Activated CD8-positive, alpha-beta T cell treated with anti-CD3 and anti-CD28 coated beads for 36 hours (primary cell): ENCODE measurements around the gene WDR64. TPM values are rescaled to one million over a fixed set of nuclear protein-coding genes. Genes with fewer than 3 reads are reported as not detected.

Experiments
- ATAC-seq: fragments of 200-7000 bp; cut with Tn5 transposase; one replicate; pipeline ENCODE4 v1.10.0; 2021; ENCODE audit warnings: mild to moderate bottlenecking, moderate library complexity
- CTCF ChIA-PET: fragments of 350-600 bp; sonication (Branson Sonifier 250); formaldehyde crosslinking; loops from one replicate; lab custom pipeline; 2021; ENCODE audit warnings: antibody characterized with exemption; lab: Charles Lee
- POLR2A ChIA-PET: fragments of 350-600 bp; sonication (Branson Sonifier 250); formaldehyde crosslinking; loops from one replicate; lab custom pipeline; 2021; ENCODE audit warnings: antibody characterized with exemption; lab: Charles Lee
- DNase-seq: peaks from one replicate; pipeline ENCODE4 v3.0.0-alpha.2; 2020
- H3K27ac Mint-ChIP-seq: one replicate; pipeline ENCODE4 v1.8.0; 2021; ENCODE audit warnings: mild to moderate bottlenecking, mixed read lengths
- H3K27me3 Mint-ChIP-seq: one replicate; pipeline ENCODE4 v1.8.0; 2021; ENCODE audit warnings: mixed read lengths
- H3K36me3 Mint-ChIP-seq: one replicate; pipeline ENCODE4 v1.8.0; 2021; ENCODE audit warnings: low read depth, mixed read lengths
- H3K4me1 Mint-ChIP-seq: one replicate; pipeline ENCODE4 v1.8.0; 2021; ENCODE audit warnings: low read depth, mixed read lengths
- H3K4me3 Mint-ChIP-seq: one replicate; pipeline ENCODE4 v1.8.0; 2021; ENCODE audit warnings: mild to moderate bottlenecking, moderate library complexity, mixed read lengths
- H3K9me3 Mint-ChIP-seq: one replicate; pipeline ENCODE4 v1.8.0; 2021; ENCODE audit warnings: mixed read lengths
- CTCF ChIP-seq: fragments of 200-600 bp; IDR thresholded peaks from one replicate; pipeline ENCODE4 v1.8.0; 2022; ENCODE audit warnings: antibody characterized with exemption, mild to moderate bottlenecking
- intact Hi-C: fragments of 100-400 bp; cut with micrococcal nuclease; formaldehyde crosslinking; loops from one replicate; pipeline ENCODE4 v1.10.0; 2022
- total RNA-seq, 2 experiments: library from RNA; stranded (reverse); gene quantifications; one replicate each; pipeline ENCODE4 v1.2.3, GENCODE V29; 2021

Gene WDR64
- total RNA-seq, 2 experiments from 2014 or later, result not detected

- H3K27me3 Mint-ChIP-seq, result peaks cover 4% of the 10 kb centered on the region
- H3K4me3 Mint-ChIP-seq, result no peak overlapping the region
- DNase-seq (no peak), ATAC-seq (no peak)
- ChIA-PET CTCF (interaction anchor here (0.6 to 1.6 kb wide), 8 partner anchors 10 to 316 kb away, joined by 3 to 6 read pairs (median 4); no protein-coding TSS in a partner anchor), POLR2A (no interaction called here)
- H3K36me3 Mint-ChIP-seq, result no peaks in the 10 kb centered on the region
- no peak overlapping the region for H3K27ac Mint-ChIP-seq
- intact Hi-C loops, result loop anchor here (5.0 kb wide), 1 partner anchor 223 kb away; no protein-coding TSS in a partner anchor
- H3K9me3 Mint-ChIP-seq, result no peaks in the 10 kb centered on the region
- TF ChIP-seq CTCF, result peak; percentile 59
- peaks cover 10% of the 10 kb centered on the region for H3K4me1 Mint-ChIP-seq
Observed at GRCh38 chr1:241834733-241835377, 182.8 kb downstream of the WDR64 start.

DNA sequence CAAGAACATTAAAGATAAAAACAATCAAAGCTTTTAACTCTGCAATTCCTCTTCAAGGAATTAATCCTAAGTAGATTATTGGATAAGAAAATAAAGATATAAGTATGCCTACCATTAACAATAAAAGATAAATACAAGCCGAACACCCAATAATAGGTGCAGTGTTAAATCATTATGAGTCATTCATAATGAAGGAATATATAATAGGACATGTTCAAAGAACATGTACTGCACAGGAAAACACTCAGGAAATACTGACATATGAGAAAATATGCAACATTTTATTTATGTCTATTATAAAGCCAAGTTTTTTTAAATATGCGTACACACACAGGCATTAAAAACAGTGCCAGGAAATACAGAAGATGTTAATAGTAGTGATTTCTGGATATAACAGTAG is 184.9 kb downstream of the WDR64 start:
- Mint-ChIP-seq H3K4me1 (peaks cover 11% of the 10 kb centered on the region), H3K4me3 (no peak overlapping the region), H3K36me3 (no peaks in the 10 kb centered on the region), H3K9me3 (no peaks in the 10 kb centered on the region), H3K27ac (no peak overlapping the region), H3K27me3 (peaks cover 6% of the 10 kb centered on the region)
- ChIA-PET POLR2A (no interaction called here), CTCF (no interaction called here)
- intact Hi-C loops, result no loop called here
- no peak for TF ChIP-seq CTCF
- DNase-seq (no peak), ATAC-seq (no peak)

GRCh38 chr1:241837416-241837815 is 185.3 kb downstream of the WDR64 start:
- DNase-seq (no peak), ATAC-seq (no peak)
- ChIA-PET POLR2A (interaction anchor here (0.6 kb wide), 2 partner anchors 10 to 13 kb away, joined by 3 read pairs; no protein-coding TSS in a partner anchor), CTCF (no interaction called here)
- Mint-ChIP-seq H3K9me3 (no peaks in the 10 kb centered on the region), H3K36me3 (no peaks in the 10 kb centered on the region), H3K4me3 (no peak overlapping the region), H3K4me1 (peaks cover 11% of the 10 kb centered on the region), H3K27ac (no peak overlapping the region), H3K27me3 (peaks cover 6% of the 10 kb centered on the region)
- intact Hi-C loops, result no loop called here
- TF ChIP-seq CTCF, result no peak

DNA sequence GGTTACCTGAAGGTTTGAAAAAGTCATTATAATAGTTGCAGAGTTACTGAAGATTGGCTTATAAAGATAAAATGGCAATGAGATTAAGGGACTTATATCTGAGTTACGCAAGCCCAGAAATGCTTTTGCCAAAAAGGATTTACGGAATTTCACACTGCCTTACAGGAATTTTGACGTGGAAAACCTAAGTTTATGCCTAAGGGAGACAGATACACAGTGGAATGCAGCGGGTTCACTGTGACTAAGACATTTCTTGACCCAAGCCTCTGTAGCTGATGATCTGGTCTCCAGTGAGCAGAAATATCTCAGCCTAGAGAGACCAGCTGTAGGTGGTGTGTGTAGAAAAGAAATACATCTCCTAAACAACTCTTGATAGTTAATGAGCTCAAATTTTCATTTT is 185.8 kb downstream of the WDR64 start:
- Mint-ChIP-seq H3K27me3 (peaks cover 6% of the 10 kb centered on the region), H3K36me3 (no peaks in the 10 kb centered on the region), H3K4me3 (no peak overlapping the region), H3K9me3 (no peaks in the 10 kb centered on the region), H3K4me1 (peaks cover 11% of the 10 kb centered on the region), H3K27ac (no peak overlapping the region)
- intact Hi-C loops, result no loop called here
- ChIA-PET POLR2A (interaction anchor here (0.6 kb wide), 2 partner anchors 9 to 14 kb away, joined by 3 read pairs; no protein-coding TSS in a partner anchor), CTCF (interaction anchor here (1.5 kb wide), 1 partner anchor 211 kb away, joined by 6 read pairs; no protein-coding TSS in a partner anchor)
- no peak for DNase-seq
- no peak for ATAC-seq
- no peak for TF ChIP-seq CTCF

DNA sequence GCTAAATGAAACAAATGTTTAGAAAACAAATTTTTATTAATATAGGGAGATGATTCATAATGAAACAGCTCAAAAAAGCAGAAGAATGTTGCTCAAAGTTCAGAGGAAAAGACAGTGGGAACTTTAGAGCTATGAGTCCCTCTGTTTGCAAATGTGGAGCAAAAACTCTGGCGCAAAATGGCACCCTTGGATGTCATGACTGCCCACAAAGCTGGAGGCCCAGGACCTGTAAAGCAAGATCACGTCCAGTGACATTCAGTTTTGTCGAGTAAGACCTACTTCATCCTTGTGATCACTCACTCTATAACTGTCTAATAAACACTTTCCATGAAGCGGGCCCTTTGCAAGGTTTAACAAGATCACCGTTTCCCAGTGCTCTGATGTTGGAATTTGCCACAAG is 186.8 kb downstream of the WDR64 start:
- intact Hi-C loops, result no loop called here
- CTCF ChIA-PET, result interaction anchor here (1.5 to 1.7 kb wide), 2 partner anchors 159 to 212 kb away, joined by 4 to 6 read pairs; partner anchors contain the start of gene MAP1LC3C
- no peak for TF ChIP-seq CTCF
- Mint-ChIP-seq H3K27me3 (peaks cover 6% of the 10 kb centered on the region), H3K4me1 (peaks cover 11% of the 10 kb centered on the region), H3K9me3 (no peaks in the 10 kb centered on the region), H3K4me3 (no peak overlapping the region), H3K27ac (no peak overlapping the region), H3K36me3 (no peaks in the 10 kb centered on the region)
- POLR2A ChIA-PET, result no interaction called here
- no peak for ATAC-seq
- DNase-seq, result no peak
